BJ (cell line): ENCODE measurements around the gene WFDC5. TPM values are rescaled to one million over a fixed set of nuclear protein-coding genes. Genes with fewer than 3 reads are reported as not detected.
"Not testable (repeated sequence)": the region's sequence is repeated elsewhere in the genome, so short reads cannot be mapped to it uniquely, and the experiment has no call there.

Experiments used
- CTCF ChIA-PET: fragments of 350-600 bp; formaldehyde crosslinking; extraction: SDS; loops from one replicate; lab custom pipeline; 2021; ENCODE audit warnings: antibody characterized with exemption, inconsistent platforms; lab: Yijun Ruan, JAX
- POLR2A ChIA-PET: fragments of 300-600 bp; sonication (Branson Sonifier 250); formaldehyde crosslinking; extraction: SDS; loops from one replicate; lab custom pipeline; 2021; ENCODE audit warnings: antibody characterized with exemption; lab: Charles Lee
- DNase-seq: peaks from one replicate; pipeline ENCODE4 v3.0.0-alpha.2; 2011; ENCODE audit warnings: low read depth
- H3K27me3 ChIP-seq: 2 replicates; pipeline ENCODE4 v1.6.0; 2011; ENCODE audit warnings: low read length; ENCODE audit not compliant: control insufficient read depth, insufficient read depth
- H3K36me3 ChIP-seq: 2 replicates; pipeline ENCODE4 v1.5.1; 2011; ENCODE audit warnings: low read length; ENCODE audit not compliant: control insufficient read depth, insufficient read depth
- H3K4me3 ChIP-seq: 2 replicates; pipeline ENCODE4 v1.5.1; 2011; ENCODE audit warnings: low read depth, mild to moderate bottlenecking, control low read depth, low read length
- polyA minus RNA-seq: library from RNA; depleted of rRNA, polyadenylated mRNA; stranded (reverse); fragments of >200 nt; gene quantifications from 2 replicates; pipeline ENCODE4 v1.2.3, GENCODE V29; 2011; rRNA and poly(A)+ RNA removed
- polyA plus RNA-seq: library from polyadenylated mRNA; depleted of rRNA; stranded (reverse); fragments of >200 nt; gene quantifications from 2 replicates; pipeline ENCODE4 v1.2.3, GENCODE V29; 2011; rRNA removed
- TF ChIP-seq, protein P1 (sequence below): IDR thresholded peaks from 2 replicates; pipeline ENCODE4 v1.5.1; 2011; ENCODE audit warnings: low read depth, mild to moderate bottlenecking, control low read depth, inconsistent platforms, low read length, moderate library complexity; ENCODE audit not compliant: insufficient read depth

Gene WFDC5, protein sequence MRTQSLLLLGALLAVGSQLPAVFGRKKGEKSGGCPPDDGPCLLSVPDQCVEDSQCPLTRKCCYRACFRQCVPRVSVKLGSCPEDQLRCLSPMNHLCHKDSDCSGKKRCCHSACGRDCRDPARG
- polyA plus RNA-seq (not detected in 2 replicates), polyA minus RNA-seq (not detected in 2 replicates)

DNA sequence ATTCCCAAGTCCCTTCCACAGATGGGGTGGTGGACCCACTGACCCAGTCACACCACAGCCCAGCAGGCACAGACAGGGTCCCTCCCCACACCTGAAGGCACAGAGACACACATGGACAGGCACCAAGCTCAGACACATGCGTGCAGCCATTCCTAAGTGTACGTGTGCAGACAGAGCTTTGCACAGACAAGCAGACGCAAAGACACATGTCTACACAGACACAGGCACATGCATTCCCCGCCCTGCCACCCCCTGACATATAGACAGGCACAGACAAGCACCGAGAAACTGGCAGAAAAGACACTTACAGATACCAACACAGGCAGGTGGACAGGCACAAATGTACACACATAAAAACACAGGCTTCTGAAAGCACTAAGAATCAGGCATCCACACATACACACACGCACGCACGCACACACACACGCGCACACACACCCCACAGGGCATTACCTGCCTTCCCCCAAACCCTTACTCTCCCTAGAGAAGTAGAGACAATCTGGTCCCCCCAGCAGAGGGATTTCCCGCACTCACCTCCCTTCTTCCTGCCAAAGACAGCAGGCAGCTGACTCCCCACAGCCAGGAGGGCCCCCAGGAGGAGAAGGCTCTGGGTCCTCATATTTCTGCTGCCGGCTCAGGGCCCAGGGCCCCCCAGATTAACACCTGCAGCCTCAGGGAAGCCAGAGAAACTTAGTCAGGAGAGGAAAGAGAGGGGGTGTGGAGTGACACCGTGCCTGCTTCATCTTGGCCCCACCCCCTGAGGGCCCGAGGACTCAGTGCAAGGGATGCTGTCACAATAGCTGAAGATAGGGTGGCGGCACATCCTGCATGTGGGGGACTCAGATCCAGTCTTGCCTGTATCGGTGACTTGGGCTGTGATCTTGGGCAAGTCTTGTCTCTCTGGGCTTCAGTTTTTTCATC lies at the start of gene WFDC5:
Gene WFDC5 (minus strand): TSS at position 710 of the 921 bp plus-strand sequence. CDS start 91 bp downstream, at position 619.
- no peak for DNase-seq
- peaks cover 16% of the 10 kb centered on the region for H3K27me3 ChIP-seq
- TF ChIP-seq, protein P1, sequence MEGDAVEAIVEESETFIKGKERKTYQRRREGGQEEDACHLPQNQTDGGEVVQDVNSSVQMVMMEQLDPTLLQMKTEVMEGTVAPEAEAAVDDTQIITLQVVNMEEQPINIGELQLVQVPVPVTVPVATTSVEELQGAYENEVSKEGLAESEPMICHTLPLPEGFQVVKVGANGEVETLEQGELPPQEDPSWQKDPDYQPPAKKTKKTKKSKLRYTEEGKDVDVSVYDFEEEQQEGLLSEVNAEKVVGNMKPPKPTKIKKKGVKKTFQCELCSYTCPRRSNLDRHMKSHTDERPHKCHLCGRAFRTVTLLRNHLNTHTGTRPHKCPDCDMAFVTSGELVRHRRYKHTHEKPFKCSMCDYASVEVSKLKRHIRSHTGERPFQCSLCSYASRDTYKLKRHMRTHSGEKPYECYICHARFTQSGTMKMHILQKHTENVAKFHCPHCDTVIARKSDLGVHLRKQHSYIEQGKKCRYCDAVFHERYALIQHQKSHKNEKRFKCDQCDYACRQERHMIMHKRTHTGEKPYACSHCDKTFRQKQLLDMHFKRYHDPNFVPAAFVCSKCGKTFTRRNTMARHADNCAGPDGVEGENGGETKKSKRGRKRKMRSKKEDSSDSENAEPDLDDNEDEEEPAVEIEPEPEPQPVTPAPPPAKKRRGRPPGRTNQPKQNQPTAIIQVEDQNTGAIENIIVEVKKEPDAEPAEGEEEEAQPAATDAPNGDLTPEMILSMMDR, result no peak
- CTCF ChIA-PET, result interaction anchor here (0.6 to 1.6 kb wide), 6 partner anchors 10 to 1104 kb away, joined by 3 to 4 read pairs (median 3); no protein-coding TSS in a partner anchor
- no peak within 1 kb of the TSS for H3K4me3 ChIP-seq
- POLR2A ChIA-PET, result no interaction called here
- H3K36me3 ChIP-seq, result no peaks in the 10 kb centered on the region

DNA sequence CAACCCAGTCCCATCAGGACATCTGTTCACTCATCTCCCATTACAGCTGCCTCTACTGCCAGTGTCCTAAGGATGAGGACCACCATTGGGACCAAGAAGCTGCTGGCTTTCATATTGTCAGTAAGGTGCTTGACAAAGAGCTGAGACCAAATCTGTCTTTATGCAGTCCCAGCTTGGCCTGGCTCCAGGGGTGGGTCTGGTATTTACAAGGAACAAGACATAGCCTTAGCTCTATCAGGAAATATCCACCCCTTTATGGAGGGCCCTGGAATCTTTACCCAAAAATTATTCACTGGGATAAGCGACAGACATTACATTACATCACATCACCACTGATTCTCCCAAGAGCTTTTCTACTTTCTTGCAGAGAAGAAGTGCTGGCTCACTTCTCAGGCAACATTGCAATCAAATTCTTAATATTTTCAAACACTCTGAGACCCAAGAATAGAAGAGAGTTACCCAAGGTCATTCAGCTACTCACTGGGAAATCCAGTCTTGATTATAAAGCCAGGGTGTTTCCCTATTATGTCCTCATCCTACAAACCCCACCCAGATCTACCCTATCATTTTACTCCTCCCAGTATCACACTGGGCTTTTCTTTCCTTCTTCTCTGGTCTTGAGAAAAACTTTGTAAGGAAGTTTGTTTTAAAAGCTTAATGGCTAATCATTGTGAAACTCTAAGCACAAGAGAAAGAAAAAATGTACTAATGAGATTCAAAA lies 48.3 kb upstream of the WFDC5 start:
- no peak for DNase-seq
- Histone ChIP-seq H3K4me3 (no peak overlapping the region), H3K36me3 (no peaks in the 10 kb centered on the region), H3K27me3 (no peaks in the 10 kb centered on the region; the same call in 1 of the 2 replicates)
- TF ChIP-seq, protein P1, result no peak
- CTCF ChIA-PET, result interaction anchor here (1.7 kb wide), 1 partner anchor 26 kb away, joined by 4 read pairs; no protein-coding TSS in a partner anchor
- POLR2A ChIA-PET, result no interaction called here

DNA sequence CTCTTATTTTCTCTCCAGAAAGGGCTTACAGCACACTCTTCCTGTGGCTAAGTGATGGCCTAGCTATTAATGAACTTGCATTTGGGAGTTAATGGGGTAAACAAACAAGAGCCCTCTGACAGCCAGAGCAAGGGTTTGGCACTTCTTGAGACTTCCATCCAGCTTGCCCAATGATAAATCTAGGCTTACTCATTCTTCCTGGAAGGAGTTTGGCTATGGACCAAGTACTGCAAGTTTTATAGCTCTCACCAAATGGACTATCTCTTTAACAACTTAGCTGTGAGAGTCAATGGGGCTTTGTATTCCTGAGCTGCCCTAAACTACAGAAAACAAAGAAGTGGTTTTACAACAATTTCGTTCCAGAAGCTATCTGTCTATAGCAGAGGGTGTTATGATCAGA lies 43.0 kb upstream of the WFDC5 start:
- ChIA-PET CTCF (interaction anchor here (1.3 to 1.4 kb wide), 2 partner anchors 15 to 16 kb away, joined by 3 to 5 read pairs; no protein-coding TSS in a partner anchor), POLR2A (no interaction called here)
- DNase-seq, result no peak
- H3K36me3 ChIP-seq, result no peaks in the 10 kb centered on the region
- TF ChIP-seq, protein P1, result no peak
- no peak overlapping the region for H3K4me3 ChIP-seq
- H3K27me3 ChIP-seq, result peaks cover 4% of the 10 kb centered on the region

DNA sequence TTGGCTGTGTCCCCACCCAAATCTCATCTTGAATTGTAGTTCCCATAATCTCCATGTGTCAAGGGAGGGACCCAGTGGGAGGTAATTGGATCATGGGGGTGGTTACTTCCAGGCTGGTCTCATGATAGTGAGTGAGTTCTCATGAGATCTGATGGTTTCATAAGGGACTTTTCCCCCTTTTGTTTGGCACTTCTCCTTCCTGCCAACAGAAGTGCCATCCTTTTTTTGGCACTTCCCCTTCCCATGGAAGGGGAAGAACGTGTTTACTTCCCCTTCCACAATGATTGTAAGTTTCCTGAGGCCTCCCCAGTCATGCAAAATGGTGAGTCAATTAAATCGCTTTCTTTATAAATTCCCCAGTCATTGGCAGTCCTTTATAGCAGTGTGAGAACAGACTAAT lies 41.7 kb upstream of the WFDC5 start:
- H3K36me3 ChIP-seq, result no peaks in the 10 kb centered on the region
- H3K4me3 ChIP-seq, result no peak overlapping the region
- TF ChIP-seq, protein P1, result no peak
- ChIA-PET CTCF (no interaction called here), POLR2A (no interaction called here)
- peaks cover 4% of the 10 kb centered on the region for H3K27me3 ChIP-seq
- DNase-seq, result no peak

DNA sequence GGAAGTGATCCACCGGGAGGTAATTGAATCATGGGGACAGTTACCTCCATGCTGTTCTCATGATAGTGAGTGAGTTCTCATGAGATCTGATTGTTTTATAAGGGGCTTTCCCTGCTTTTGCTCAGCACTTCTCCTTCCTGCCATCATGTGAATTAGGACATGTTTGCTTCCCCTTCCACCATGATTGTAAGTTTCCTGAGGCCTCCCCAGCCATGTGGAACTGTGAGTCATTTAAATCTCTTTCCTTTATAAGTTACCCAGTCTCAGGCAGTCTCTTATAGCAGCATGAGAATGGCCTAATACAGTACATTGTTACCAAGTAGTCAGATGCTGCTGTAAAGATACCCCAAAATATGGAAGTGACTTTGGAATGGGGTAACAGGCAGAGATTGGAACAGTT lies 39.8 kb upstream of the WFDC5 start:
- H3K36me3 ChIP-seq, H3K4me3 ChIP-seq, DNase-seq, H3K27me3 ChIP-seq, POLR2A ChIA-PET: not testable (repeated sequence)
- CTCF ChIA-PET, result interaction anchor here (0.7 kb wide), 1 partner anchor 49 kb away, joined by 3 read pairs; no protein-coding TSS in a partner anchor
